Caco-2 (cell line): ENCODE results near the gene DEDD2. TPM values are rescaled to one million over a fixed set of nuclear protein-coding genes. Genes with fewer than 3 reads are reported as not detected.

Experiments
- BruUV-seq: library from RNA; stranded (reverse); fragments of 400-500 nt; replicated peaks from 2 replicates; lab custom pipeline; 2021; lab: Mats Ljungman, UMichigan
- CTCF ChIA-PET: fragments of 300-600 bp; sonication (Branson Sonifier 250); formaldehyde crosslinking; loops from one replicate; lab custom pipeline; 2022; ENCODE audit warnings: antibody characterized with exemption; lab: Charles Lee
- POLR2A ChIA-PET: fragments of 300-600 bp; sonication (Branson Sonifier 250); formaldehyde crosslinking; loops from one replicate; lab custom pipeline; 2022; ENCODE audit warnings: antibody characterized with exemption; lab: Charles Lee
- DNase-seq, 2 experiments: peaks; one replicate each; pipeline versions ENCODE4 v3.0.0 to v3.0.0-alpha.2; 2020 to 2022
- H3K27me3 ChIP-seq: replicated peaks from 2 replicates; pipeline ENCODE4 v1.6.0; 2011; ENCODE audit warnings: low read length; ENCODE audit not compliant: control insufficient read depth, insufficient read depth
- H3K36me3 ChIP-seq: 2 replicates; pipeline ENCODE4 v1.5.1; 2011; ENCODE audit warnings: low read length; ENCODE audit not compliant: control insufficient read depth, insufficient read depth
- H3K4me1 ChIP-seq: fragments of 250-450 bp; sonication (Bioruptor Pico); 2 replicates; pipeline ENCODE4 v1.5.1; 2020; ENCODE audit warnings: mild to moderate bottlenecking
- H3K4me3 ChIP-seq: 2 replicates; pipeline ENCODE4 v1.5.1; 2011; ENCODE audit warnings: low read depth, mild to moderate bottlenecking, control low read depth, low read length
- H3K9me3 ChIP-seq: fragments of 250-450 bp; sonication (Bioruptor Pico); 2 replicates; pipeline ENCODE4 v1.5.1; 2020; ENCODE audit warnings: mild to moderate bottlenecking, moderate library complexity
- H3K27ac Mint-ChIP-seq: one replicate; pipeline ENCODE4 v1.8.0; 2022; ENCODE audit warnings: mixed read lengths; ENCODE audit not compliant: unreplicated experiment
- H3K27me3 Mint-ChIP-seq: one replicate; pipeline ENCODE4 v1.8.0; 2022; ENCODE audit warnings: mixed read lengths; ENCODE audit not compliant: insufficient read depth, unreplicated experiment
- H3K36me3 Mint-ChIP-seq: one replicate; pipeline ENCODE4 v1.8.0; 2022; ENCODE audit warnings: mild to moderate bottlenecking, mixed read lengths; ENCODE audit not compliant: insufficient read depth, unreplicated experiment
- H3K4me1 Mint-ChIP-seq: one replicate; pipeline ENCODE4 v1.8.0; 2022; ENCODE audit warnings: low read depth, mixed read lengths; ENCODE audit not compliant: unreplicated experiment
- H3K4me3 Mint-ChIP-seq: one replicate; pipeline ENCODE4 v1.8.0; 2022; ENCODE audit warnings: mild to moderate bottlenecking, moderate library complexity, mixed read lengths; ENCODE audit not compliant: unreplicated experiment
- H3K9me3 Mint-ChIP-seq: one replicate; pipeline ENCODE4 v1.8.0; 2022; ENCODE audit warnings: mixed read lengths; ENCODE audit not compliant: unreplicated experiment
- CTCF ChIP-seq, 2 experiments: fragments of 200-600 bp in 1 of 2; IDR thresholded peaks; 1 replicate in 1 of 2; 2 replicates in 1 of 2; pipeline versions ENCODE4 v1.5.1 to v1.8.0; 2011 to 2022; ENCODE audit warnings: antibody characterized with exemption in 1 of 2, control low read depth in 1 of 2, inconsistent platforms in 1 of 2, low read depth in 1 of 2, low read length in 1 of 2, mild to moderate bottlenecking in 1 of 2, moderate library complexity in 1 of 2; ENCODE audit not compliant: insufficient read depth in 1 of 2, severe bottlenecking in 1 of 2, unreplicated experiment in 1 of 2
- intact Hi-C: fragments of 100-400 bp; cut with micrococcal nuclease; formaldehyde crosslinking; loops from one replicate; pipeline ENCODE4 v1.10.0; 2022; ENCODE audit not compliant: unreplicated experiment
- total RNA-seq: library from RNA; stranded (reverse); gene quantifications from 2 replicates; pipeline ENCODE4 v1.2.3, GENCODE V29; 2022

Gene DEDD2
- total RNA-seq, 1 experiment from 2014 or later = 31.2 TPM

GRCh38 chr19:42158926-42159325 lies 58.6 kb downstream of the DEDD2 start:
- Histone ChIP-seq H3K36me3 (no peaks in the 10 kb centered on the region), H3K27me3 (no peaks in the 10 kb centered on the region; the same call in 1 of the 2 replicates), H3K4me3 (no peak overlapping the region), H3K4me1 (0 out of 2 replicates have a peak, but pooled peaks cover 3% of the 10 kb centered on the region), H3K9me3 (no peaks in the 10 kb centered on the region)
- Mint-ChIP-seq H3K36me3 (no peaks in the 10 kb centered on the region), H3K4me3 (no peak overlapping the region), H3K27ac (no peak overlapping the region), H3K9me3 (no peaks in the 10 kb centered on the region), H3K27me3 (peaks cover 34% of the 10 kb centered on the region), H3K4me1 (no peaks in the 10 kb centered on the region)
- ChIA-PET POLR2A (no interaction called here), CTCF (interaction anchor here (1.0 kb wide), 1 partner anchor 43 kb away, joined by 3 read pairs; no protein-coding TSS in a partner anchor)
- no TSS peak for BruUV-seq
- TF ChIP-seq CTCF (IDR thresholded peaks at IDR 0.05; ENCODE audit: insufficient read depth in 1 of 2, low read depth in 1 of 2, low read length in 1 of 2, severe bottlenecking in 1 of 2, unreplicated experiment in 1 of 2) = no peak
- intact Hi-C loops = no loop called here
- DNase-seq = no peak

DNA sequence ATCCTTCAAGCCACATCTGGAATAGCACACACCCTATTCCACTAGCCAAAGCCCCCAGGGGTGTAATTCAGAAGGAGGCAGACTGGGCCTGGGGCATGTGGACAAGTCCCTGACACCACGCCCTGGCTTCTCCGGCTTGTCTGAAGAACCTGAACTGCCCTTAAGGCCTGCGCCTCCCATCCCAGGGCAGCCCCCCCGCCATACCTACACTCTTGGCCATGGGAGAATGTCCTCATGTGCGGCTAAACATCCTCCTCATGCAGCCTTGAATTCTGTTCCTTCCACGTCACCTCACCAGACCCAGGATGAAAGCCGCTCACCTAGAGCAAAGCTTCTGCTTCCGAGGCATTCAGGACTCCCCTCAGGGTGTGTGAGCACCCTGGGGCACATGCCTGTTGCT lies 60.9 kb downstream of the DEDD2 start:
- CTCF ChIA-PET = no interaction called here
- no peaks in the 10 kb centered on the region for H3K9me3 Mint-ChIP-seq

GRCh38 chr19:42155796-42156195 lies 61.7 kb downstream of the DEDD2 start:
- TF ChIP-seq CTCF (IDR thresholded peaks at IDR 0.05; ENCODE audit: insufficient read depth in 1 of 2, low read depth in 1 of 2, low read length in 1 of 2, severe bottlenecking in 1 of 2, unreplicated experiment in 1 of 2) = no peak
- intact Hi-C loops = no loop called here
- Mint-ChIP-seq H3K9me3 (no peaks in the 10 kb centered on the region), H3K27ac (no peak overlapping the region), H3K4me3 (no peak overlapping the region), H3K27me3 (peaks cover 28% of the 10 kb centered on the region), H3K36me3 (no peaks in the 10 kb centered on the region), H3K4me1 (no peaks in the 10 kb centered on the region)
- no peaks in the 10 kb centered on the region for H3K36me3 ChIP-seq
- no peaks in the 10 kb centered on the region for H3K9me3 ChIP-seq
- POLR2A ChIA-PET = no interaction called here
- no peaks in the 10 kb centered on the region; the same call in none of the 2 replicates for H3K27me3 ChIP-seq
- CTCF ChIA-PET = interaction anchor here (0.5 to 0.6 kb wide), 2 partner anchors 52 to 1354 kb away, joined by 3 to 5 read pairs; no protein-coding TSS in a partner anchor
- H3K4me3 ChIP-seq = no peak overlapping the region
- BruUV-seq = no TSS peak
- DNase-seq = no peak
- H3K4me1 ChIP-seq = 0 out of 2 replicates have a peak, but pooled peaks cover 3% of the 10 kb centered on the region

More for the DNA sequence above, 60.9 kb downstream of the DEDD2 start:
- no peak for TF ChIP-seq CTCF (IDR thresholded peaks at IDR 0.05; ENCODE audit: insufficient read depth in 1 of 2, low read depth in 1 of 2, low read length in 1 of 2, severe bottlenecking in 1 of 2, unreplicated experiment in 1 of 2)
- Histone ChIP-seq H3K4me3 (no peak overlapping the region), H3K27me3 (no peaks in the 10 kb centered on the region; the same call in none of the 2 replicates), H3K36me3 (no peaks in the 10 kb centered on the region), H3K9me3 (no peaks in the 10 kb centered on the region), H3K4me1 (0 out of 2 replicates have a peak, but pooled peaks cover 3% of the 10 kb centered on the region)
- intact Hi-C loops = no loop called here
- Mint-ChIP-seq H3K27ac (no peak overlapping the region), H3K27me3 (peaks cover 35% of the 10 kb centered on the region), H3K4me1 (no peaks in the 10 kb centered on the region), H3K4me3 (no peak overlapping the region), H3K36me3 (no peaks in the 10 kb centered on the region)
- no peak for DNase-seq
- no TSS peak for BruUV-seq
- POLR2A ChIA-PET = no interaction called here
